ENCODE results near the gene FMNL2.
"Not testable (repeated sequence)": the region's sequence is repeated elsewhere in the genome, so short reads cannot be mapped to it uniquely, and the experiment has no call there.

The FMNL2 gene

GRCh38 chr2:152499896-152500735, 165.1 kb downstream of the FMNL2 start:
- DNase-seq: no peak

DNA sequence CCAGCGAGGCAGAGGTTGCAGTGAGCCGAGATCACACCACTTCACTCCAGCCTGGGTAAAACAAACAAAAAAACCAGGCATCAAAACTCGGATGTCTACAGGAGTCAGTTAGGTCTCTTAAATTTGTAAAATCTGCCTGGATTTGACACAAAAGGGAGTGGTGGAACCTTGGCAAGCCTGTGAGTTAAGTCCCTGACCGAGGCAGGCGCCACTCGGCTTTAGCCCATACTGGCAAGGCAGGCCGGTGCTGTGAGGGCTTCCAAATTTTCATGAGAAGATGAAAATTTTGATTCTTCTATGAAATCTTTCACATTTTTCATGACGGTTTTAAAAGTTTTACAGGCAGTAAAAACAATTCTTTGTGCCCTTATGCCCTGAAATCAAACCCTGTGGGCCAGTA, 165.8 kb downstream of the FMNL2 start:
- no peak for DNase-seq

GRCh38 chr2:152501666-152502065, 166.7 kb downstream of the FMNL2 start:
- no peak for DNase-seq

DNA sequence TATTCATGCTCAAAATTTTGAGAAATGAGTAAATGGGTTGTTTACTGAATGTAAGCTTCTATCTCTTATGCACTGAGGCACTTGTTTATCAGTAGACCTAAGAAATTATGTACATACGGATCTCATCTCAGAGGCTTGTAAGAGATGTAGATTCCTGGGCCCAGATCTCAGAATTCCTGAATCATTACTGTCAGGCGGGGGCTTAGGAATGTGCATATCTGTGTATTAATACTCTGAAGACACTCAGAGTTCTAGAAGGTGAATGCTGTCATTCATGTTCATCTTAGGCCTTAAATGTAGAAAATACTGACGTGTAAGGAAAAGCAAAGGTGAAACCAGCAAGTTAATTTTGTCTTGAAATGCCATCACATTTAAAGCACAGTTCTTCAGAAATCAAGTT, 169.6 kb downstream of the FMNL2 start:
- no peak for DNase-seq

GRCh38 chr2:152505495-152505906, 170.5 kb downstream of the FMNL2 start:
- DNase-seq: no peak

DNA sequence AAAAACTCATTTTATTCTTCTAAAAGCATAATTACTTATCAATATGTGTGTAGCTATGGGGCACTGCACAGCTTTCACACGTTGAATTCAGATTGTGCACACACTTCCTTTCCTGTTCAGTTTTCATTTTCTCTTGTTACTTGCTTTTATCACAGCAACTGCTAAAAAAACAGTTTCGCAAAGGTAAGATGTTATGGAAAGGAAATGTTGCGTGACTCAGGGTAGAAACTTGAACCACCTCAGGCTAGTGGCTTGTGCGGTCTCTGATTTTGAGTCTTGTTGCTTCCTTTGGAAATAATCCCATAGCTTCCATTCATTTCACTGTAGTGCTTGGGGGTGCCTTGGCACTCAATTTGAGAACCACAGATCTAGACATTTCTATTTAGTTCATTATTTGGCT, 171.9 kb downstream of the FMNL2 start:
- DNase-seq: no peak

- no peak for DNase-seq
Observed at GRCh38 chr2:152507907-152508306, 172.9 kb downstream of the FMNL2 start.

GRCh38 chr2:152508446-152508845, 173.5 kb downstream of the FMNL2 start:
- no peak for DNase-seq

GRCh38 chr2:152509772-152510491, 175.0 kb downstream of the FMNL2 start:
- DNase-seq: no peak

GRCh38 chr2:152510621-152511020, 175.6 kb downstream of the FMNL2 start:
- DNase-seq: no peak

- DNase-seq: no peak
Observed at GRCh38 chr2:152511981-152512380, 177.0 kb downstream of the FMNL2 start.

GRCh38 chr2:152513029-152513428, 178.1 kb downstream of the FMNL2 start:
- DNase-seq: no peak

- no peak for DNase-seq
Observed at GRCh38 chr2:152513681-152514080, 178.7 kb downstream of the FMNL2 start.

DNA sequence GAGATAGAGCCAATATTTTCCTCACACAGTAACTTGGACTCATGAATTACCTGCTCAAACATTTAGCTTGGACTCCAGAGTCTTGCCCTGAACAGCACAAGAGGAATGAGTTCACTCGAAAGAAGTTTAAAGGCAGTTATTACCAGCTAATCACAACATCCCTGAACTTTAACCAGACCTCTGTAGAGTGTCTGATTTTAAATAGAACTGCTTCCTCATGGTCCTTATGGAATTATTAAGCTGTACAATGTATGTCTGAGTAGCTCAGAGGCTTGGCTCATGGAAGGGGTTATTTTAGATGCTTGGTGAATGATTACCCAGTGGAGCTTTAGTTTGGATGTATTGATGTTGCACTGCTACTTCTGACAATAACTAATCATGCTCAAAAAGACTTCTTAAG, 183.1 kb downstream of the FMNL2 start:
- DNase-seq: no peak

- DNase-seq: no peak
Observed at GRCh38 chr2:152518641-152519580, 183.9 kb downstream of the FMNL2 start.

- no peak for DNase-seq
Observed at GRCh38 chr2:152519581-152519952, 184.6 kb downstream of the FMNL2 start.

DNA sequence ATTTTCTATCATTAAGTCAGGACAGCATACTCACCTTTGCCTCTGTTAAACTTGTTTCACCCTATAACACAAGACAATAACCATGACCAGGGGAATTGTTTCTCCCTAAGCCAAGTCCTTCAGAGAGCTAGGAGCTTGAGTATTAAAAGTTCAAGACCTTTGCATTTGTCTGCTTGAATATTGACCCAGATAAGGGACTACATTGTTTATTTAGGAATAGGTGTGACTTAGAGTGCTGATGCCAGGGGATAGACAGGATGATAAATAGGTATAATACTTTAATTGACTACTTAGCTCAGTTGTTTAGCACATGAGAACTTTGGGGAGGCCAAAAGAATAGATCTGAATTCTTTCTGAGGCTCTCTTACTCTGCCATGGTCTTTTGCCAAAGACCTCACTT, 185.8 kb downstream of the FMNL2 start:
- no peak for DNase-seq

DNA sequence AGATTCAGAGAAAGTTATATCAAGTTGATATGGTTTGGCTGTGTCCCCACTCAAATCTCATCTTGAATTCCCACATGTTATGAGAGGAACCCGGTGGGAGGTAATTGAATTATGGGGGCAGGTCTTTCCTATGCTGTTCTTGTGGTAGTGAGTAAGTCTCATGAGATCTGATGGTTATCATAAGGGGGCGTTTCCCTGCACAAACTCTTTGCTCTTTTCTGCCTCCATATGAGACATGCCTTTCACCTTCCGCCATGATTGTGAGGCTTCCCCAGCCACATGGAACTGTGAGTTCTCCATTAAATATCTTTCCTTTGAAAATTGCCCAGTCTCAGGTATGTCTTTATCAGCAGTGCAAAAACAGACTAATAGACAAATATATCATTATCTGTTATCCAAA, 187.5 kb downstream of the FMNL2 start:
- not testable (repeated sequence) for DNase-seq

DNA sequence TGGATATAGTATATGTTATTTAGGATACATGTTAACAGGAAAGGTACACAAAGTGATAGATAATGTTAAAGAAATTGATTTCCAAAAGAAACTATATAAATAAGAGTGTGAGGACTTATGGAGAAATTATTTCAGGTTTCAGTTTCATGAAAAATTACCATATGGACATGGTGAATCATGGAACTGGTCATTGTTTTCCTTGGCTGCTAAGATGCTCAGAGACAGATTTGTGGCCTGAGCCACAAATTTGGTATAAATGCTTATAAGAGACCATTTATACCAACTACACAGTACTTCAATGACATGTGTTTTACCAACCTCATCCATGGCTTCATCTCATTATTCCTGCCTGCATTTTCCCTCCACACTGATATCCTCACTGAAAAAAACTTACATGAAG, 188.1 kb downstream of the FMNL2 start:
- DNase-seq: no peak

DNA sequence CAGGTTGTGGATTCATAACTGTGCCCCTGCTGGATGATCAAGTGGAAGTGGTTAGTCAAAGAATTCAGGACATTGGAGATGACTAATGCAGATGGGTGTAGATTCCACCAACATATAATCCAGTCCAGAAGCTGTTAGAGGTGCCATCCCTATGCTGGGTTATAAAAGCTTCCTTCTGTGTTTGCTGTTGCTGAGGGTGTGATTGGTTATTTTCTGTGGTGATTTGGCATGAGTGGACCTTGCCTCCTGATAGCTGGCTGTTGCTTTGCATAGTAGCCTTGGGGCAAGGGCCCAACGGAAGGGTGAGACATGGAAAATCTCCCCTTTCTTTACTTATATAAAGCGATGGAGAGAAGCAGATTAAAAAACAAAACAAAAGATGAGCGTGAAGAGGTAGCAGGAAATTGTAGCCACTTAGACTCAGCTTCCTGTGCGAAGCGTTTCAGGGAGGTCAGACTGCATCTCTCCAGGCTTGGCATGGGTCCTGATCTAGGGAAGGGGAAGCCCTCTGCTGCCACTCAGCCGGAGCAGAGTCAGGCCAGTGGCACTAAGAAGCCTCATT, 190.4 kb downstream of the FMNL2 start:
- DNase-seq: no peak

DNA sequence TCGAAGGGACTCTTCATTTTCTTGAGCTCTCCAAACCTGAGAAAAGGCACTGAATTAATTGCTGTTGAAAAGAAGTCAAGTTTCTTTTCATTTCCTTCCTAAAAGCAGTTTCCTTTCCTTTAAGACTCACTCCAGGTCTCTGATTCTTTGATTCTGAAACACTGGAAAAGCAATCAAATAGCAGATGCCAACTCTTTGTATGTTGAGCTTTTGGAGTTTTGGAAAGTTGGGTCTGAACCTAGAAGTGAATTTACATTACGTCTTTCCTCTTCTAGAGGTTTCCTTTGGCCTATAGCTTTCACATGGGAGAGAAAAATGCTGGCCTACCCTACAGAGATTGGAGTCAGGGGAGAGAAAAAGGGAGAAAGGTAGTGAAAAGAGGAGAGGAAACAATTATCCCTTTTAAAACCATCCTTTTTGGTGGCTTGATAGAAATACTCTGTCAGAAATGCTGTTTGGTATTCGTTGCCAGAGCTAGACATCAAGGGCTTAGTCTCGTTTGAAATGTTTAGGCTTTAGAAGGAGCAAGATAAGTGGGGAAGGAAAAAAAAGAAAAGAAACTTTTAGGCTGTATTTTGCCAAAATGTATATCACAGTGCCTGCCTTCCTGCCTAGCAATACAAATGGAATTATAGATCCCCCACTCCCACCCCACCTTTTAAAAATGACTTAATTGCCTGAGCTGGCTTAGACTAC, 194.6 kb downstream of the FMNL2 start:
- no peak for DNase-seq

DNA sequence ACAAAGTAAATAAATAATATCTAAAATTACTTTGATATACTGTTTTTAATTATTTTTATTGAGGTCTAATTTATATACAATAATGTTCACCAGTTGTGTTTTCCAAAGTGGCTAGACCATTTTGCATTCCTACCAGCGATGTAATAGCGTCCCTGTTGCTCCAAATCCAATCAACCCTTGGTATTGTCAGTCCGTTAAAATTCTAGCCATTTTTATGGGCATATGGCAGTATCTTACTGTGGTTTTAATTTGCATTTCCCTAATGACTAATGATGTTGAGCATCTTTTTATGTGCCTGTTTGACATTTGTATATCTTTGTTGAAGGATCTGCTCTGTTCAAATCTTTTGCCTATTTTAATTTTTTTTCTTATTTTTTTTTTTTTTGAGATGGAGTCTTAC, 197.3 kb downstream of the FMNL2 start:
- no peak for DNase-seq

Measured in activated CD8-positive, alpha-beta memory T cell treated with anti-CD3 and anti-CD28 coated beads, Interleukin-2, amount 50 U/mL, for 4 hours (primary cell).